HG02884 (cell line): ENCODE results near the gene CHMP3.

Source experiments
- ATAC-seq: cut with Tn5 transposase; IDR thresholded peaks from one replicate; pipeline ENCODE4 v1.9.1; 2021; ENCODE audit warnings: mild to moderate bottlenecking, moderate library complexity; ENCODE audit not compliant: unreplicated experiment

Gene CHMP3

DNA sequence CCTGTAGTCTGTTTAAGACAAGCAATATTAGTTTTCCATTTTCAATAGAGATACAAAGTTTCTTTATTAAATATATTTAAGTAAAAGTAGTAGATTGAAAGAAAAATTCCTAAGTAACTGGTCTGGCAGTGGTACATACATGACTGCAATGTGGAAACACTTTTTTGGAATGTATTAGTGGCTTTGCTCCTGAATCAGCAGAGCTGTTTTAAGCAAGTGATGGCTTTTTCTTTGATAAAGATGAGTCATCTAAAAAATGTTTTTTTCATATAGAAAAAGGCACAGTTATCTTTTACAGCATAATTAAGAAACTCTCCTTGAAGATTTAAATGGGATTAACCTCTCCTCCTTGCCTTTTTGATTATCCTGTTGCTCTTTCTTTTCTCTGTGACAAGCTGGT is 87.2 kb downstream of the CHMP3 start:
- ATAC-seq = no peak

DNA sequence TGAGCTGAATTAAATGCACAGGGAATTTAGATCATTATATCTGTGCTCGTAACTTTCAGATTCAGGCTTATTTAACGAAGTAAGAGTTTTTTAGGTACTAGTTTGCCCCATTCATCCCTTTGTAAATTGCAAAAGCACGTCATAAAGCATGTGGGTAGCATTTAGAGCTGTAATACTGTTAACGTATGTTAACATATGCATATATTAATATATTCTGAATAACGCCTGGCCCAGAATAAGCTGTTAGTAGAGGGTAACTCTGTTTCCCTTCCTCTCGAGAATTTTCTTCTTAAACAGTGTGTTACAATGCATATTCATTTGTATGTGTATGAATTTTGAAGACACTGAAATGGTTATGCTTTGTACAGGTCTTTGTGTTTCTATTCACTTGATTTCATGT is 91.6 kb downstream of the CHMP3 start:
- ATAC-seq = no peak

DNA sequence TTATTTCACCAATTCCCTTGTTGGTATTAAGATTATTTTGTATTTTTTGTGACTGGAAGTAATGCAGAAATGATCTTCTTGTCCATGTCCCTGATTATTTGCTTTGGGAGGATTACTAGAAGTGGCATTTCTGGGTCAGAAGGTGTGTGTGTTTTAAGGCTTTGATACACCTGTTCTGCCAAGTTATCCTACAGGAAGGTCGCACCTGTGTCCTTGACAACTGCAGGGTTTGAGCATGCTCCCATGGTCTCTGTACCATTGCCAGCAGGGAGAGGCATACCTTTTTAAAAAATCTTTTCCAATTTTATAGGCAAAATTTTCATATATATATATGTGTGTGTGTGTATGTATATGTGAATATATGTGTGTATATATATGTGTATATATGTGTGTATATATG is 92.4 kb downstream of the CHMP3 start:
- ATAC-seq = no peak

DNA sequence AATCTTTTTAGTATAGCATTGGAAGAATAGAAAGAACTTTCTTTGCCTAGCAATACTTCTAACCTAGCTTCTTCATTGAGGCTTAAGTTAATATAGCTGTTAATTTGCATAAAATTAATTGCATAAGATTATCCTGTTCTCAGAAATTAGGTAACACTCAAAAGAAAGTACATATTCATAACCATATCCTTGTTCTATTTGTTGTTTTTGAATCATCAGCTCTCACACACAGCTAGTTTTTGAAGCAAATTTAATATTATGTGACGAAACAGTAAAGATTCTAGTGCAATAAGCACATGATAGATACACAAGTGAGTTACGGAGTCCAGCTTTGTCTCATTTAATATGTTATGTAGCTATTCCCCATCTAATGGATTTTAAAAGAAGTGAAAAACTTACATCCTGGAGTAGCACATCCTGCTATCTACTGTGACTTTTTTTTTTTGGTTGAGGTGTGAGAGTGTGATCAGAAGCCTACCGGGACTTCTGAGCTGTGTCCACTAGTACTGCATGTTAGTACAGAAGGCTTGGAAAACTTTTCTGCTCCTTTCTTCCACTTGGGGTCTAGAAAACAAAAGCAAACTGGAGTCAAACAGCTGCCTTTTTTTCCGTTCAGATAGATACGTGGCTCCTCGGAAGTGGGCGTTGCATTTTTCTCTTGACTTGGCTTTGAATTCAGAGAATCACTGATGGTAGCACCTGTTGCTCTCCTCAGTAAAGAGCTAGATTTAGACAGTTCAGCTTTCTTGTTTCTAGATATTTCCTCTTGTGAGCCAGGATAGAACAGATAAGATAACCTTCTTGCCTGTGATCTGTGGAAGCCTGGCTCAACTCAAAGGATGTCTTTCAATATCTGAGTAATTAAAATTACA is 94.8 kb downstream of the CHMP3 start:
- ATAC-seq = no peak

DNA sequence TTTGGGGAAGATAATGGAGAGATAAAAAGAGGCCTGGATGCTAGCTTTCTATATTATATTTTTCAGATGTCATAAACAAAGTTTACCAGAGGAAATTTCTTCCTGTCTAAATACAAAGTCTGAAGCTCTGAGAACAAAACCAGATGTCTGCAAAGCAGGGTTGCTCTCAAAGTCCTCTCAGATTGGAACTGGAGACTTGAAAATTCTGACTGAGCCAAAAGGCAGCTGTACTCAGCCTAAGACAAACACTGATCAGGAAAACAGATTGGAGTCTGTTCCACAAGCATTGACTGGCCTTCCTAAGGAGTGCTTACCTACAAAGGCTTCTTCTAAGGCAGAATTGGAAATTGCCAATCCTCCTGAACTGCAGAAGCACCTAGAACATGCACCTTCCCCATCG is 96.9 kb downstream of the CHMP3 start:
- no peak for ATAC-seq

DNA sequence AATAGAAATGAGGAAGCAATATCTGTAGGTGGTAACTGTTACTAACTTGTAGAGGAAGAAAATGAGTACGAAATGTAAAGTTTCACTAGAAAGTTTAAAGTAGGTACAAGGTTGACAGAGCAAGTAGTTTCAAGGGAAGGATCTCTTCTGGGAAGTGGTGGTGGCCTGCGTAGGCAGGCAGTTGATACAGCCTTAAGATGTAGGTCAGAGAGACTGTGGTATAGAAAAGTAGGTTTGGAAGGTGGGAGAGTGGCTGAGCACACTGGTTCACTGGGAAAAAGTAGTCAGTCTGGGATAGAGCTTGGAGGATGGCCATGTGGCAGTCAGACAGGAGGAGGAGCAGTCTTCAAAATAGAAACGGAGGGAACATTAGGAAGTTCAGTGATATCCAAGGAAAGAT is 98.6 kb downstream of the CHMP3 start:
- no peak for ATAC-seq

DNA sequence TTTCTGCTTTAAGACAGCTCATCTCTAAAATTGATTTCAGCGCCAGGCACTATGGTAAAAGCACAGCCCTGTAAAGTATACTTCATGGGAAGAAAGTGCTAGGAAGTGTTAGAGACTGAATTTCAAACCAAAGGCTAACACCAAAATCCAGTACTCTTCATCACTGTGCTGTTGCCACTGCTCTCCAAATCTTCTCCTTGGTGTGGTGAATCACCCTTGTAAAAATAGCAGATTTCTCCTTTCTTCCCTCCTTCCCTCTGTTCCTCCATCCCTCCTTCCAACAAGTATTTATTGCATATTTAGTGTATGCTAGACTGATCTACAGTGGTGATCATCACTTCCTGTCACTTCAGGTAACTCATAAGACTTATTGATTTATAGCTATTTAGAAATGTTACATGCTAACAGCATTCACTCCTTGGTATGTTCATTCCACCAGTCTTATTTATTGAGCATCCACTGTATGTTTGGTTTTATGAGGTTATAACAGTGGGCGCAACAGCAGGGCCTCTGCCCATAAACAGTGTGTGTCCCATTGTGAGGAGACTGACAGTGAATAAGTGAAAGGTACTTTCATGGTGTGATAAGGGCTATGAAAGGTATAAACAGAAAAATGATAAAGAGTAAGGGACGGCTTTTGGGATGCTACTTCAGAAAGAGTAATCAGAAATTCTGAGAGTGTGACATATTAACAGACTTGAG is 102.0 kb downstream of the CHMP3 start:
- ATAC-seq = no peak

DNA sequence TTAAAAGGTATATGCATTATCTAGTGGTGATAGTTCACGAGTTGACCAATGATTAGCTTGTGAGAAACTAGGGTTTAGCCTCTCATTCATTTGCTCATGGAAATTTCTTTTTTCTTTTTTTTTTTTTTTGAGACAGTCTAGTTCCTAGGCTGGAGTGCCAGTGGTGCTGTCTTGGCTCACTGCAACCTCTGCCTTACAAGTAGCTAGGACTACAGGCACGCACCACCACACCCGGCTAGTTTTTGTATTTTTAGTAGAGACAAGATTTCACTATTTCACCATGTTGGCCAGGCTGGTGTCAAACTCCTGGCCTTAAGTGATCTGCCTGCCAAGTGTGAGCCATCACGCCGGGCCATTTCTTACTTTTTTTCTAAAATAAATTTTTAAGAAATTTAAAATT is 108.1 kb downstream of the CHMP3 start:
- no peak for ATAC-seq

DNA sequence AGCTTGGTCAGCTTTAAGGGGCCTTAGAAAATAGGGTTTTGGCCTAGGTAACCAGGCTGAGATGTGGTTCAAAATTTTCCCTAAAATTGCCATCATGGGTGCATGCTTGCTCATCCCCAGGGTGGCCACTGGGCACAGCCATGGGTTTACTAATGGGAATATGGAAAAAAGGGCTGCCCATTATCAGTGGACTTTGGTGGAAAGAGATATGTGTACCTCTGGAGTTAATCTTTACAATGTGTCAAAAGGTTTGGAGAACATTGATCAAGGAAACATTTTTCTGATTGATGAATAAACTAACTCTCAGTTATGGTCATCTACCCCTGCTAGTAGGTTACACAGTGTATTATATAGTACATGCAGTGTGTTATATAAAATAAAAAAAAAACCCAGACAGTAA is 109.0 kb downstream of the CHMP3 start:
- no peak for ATAC-seq

DNA sequence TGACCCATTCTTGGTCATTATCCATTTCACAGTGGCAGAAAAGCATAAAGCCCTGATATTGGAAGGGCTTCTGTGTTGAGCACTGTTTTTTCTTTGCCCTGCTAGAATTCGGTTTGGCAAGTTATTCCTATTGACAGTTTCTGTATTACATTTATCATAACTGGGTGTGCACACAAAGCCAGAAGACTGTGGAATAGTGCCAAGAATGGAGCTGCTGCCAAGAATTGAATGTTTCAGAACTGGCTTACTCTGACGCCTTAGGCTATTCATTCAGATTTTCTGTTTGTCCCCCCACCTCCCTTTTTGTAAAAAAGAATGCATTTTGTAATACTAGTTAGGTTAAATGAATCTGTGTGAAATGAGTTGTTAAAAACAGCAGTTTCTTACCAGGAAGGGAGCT is 109.4 kb downstream of the CHMP3 start:
- ATAC-seq = no peak
